OCI-LY3 (cell line): ENCODE data around the gene STAT5A.
"Not testable (repeated sequence)": the region's sequence is repeated elsewhere in the genome, so short reads cannot be mapped to it uniquely, and the experiment has no call there.

Experiments used
- H2AFZ ChIP-seq: fragments of 200-600, 300-600 bp; shearing (Covaris generic); 2 replicates; pipeline ENCODE4 v1.6.0; 2014; ENCODE audit warnings: antibody characterized with exemption, low read depth, low read length
- H3K27ac ChIP-seq: fragments of 200-600, 300-600 bp; sonication (generic); 2 replicates; pipeline ENCODE4 v1.5.1; 2014; ENCODE audit warnings: mild to moderate bottlenecking, low read length, moderate library complexity, mixed read lengths
- H3K27me3 ChIP-seq: fragments of 200-600, 300-600 bp; sonication (generic); 2 replicates; pipeline ENCODE4 v1.6.1; 2014; ENCODE audit warnings: low read depth, low read length, mixed read lengths
- H3K36me3 ChIP-seq: fragments of 200-600, 300-600 bp; sonication (generic); replicated peaks from 2 replicates; pipeline ENCODE3; 2014; ENCODE audit warnings: low read depth, low read length, mixed read lengths
- H3K4me1 ChIP-seq: fragments of 300-600, 200-600 bp; sonication (generic); 2 replicates; pipeline ENCODE4 v1.6.1; 2014; ENCODE audit warnings: low read length, mixed read lengths
- H3K4me2 ChIP-seq: fragments of 200-600, 300-600 bp; sonication (generic); 2 replicates; pipeline ENCODE4 v1.6.1; 2014; ENCODE audit warnings: low read length, mixed read lengths
- H3K4me3 ChIP-seq: fragments of 300-600, 200-600 bp; sonication (generic); 2 replicates; pipeline ENCODE4 v1.5.1; 2014; ENCODE audit warnings: antibody characterized with exemption, mild to moderate bottlenecking, low read length, moderate library complexity
- H3K79me2 ChIP-seq: fragments of 300-600, 200-600 bp; shearing (Covaris generic); 2 replicates; pipeline ENCODE4 v1.6.1; 2014; ENCODE audit warnings: mild to moderate bottlenecking, low read length, mixed read lengths
- H3K9ac ChIP-seq: fragments of 300-600, 200-600 bp; shearing (Covaris generic); 2 replicates; pipeline ENCODE4 v1.6.0; 2014; ENCODE audit warnings: mild to moderate bottlenecking, low read length, moderate library complexity
- H3K9me3 ChIP-seq: fragments of 200-600, 300-600 bp; shearing (Covaris generic); 2 replicates; pipeline ENCODE4 v1.6.1; 2014; ENCODE audit warnings: low read length, mixed read lengths; ENCODE audit not compliant: insufficient read depth
- H4K20me1 ChIP-seq: fragments of 200-600, 300-600 bp; sonication (generic); 2 replicates; pipeline ENCODE4 v1.6.1; 2016; ENCODE audit warnings: low read length, mixed read lengths; ENCODE audit not compliant: insufficient read depth
- CTCF ChIP-seq: fragments of 200-600, 300-600 bp; sonication (generic); IDR thresholded peaks from 2 replicates; pipeline ENCODE4 v1.5.1; 2014; ENCODE audit warnings: antibody characterized with exemption, low read length, low read depth
- EZH2phosphoT487 ChIP-seq: fragments of 200-600 bp; shearing (Covaris generic); IDR thresholded peaks from 2 replicates; pipeline ENCODE4 v1.6.1; 2018; ENCODE audit warnings: antibody characterized with exemption, mixed run types, low read depth

STAT5A gene

GRCh38 chr17:42315402-42316156 is 27.3 kb downstream of the STAT5A start:
- Histone ChIP-seq H4K20me1 (peaks cover 48% of the 10 kb centered on the region), H3K36me3 (peaks cover 69% of the 10 kb centered on the region), H3K27me3 (no peaks in the 10 kb centered on the region), H2AFZ (no peak overlapping the region), H3K79me2 (peaks cover 22% of the 10 kb centered on the region; the same call in 1 of the 2 replicates), H3K4me1 (peaks cover 87% of the 10 kb centered on the region), H3K27ac (peak overlapping the region; percentile 87), H3K9me3 (no peaks in the 10 kb centered on the region), H3K9ac (peak overlapping the region; percentile 45), H3K4me3 (no peak overlapping the region), H3K4me2 (peak overlapping the region; percentile 60)
- TF ChIP-seq CTCF (no peak), EZH2phosphoT487 (no peak)

- Histone ChIP-seq H4K20me1 (peaks cover 42% of the 10 kb centered on the region; the same call in 1 of the 2 replicates), H3K9ac (no peak overlapping the region), H3K4me2 (no peak overlapping the region), H3K9me3 (no peaks in the 10 kb centered on the region), H3K27ac (peak overlapping the region; percentile 22; the same call in 1 of the 2 replicates), H3K27me3 (no peaks in the 10 kb centered on the region), H3K79me2 (peaks cover 26% of the 10 kb centered on the region), H3K4me3 (no peak overlapping the region), H3K36me3 (peaks cover 65% of the 10 kb centered on the region), H3K4me1 (peaks cover 87% of the 10 kb centered on the region), H2AFZ (no peak overlapping the region)
- TF ChIP-seq EZH2phosphoT487 (no peak), CTCF (no peak)
Observed at GRCh38 chr17:42316755-42317154, 28.5 kb downstream of the STAT5A start.

- Histone ChIP-seq H3K9ac (no peak overlapping the region), H3K4me1 (peaks cover 87% of the 10 kb centered on the region), H3K79me2 (peaks cover 32% of the 10 kb centered on the region)
Observed at GRCh38 chr17:42317266-42317845, 29.1 kb downstream of the STAT5A start.

GRCh38 chr17:42317967-42318366 is 29.7 kb downstream of the STAT5A start:
- Histone ChIP-seq H3K4me1 (peaks cover 87% of the 10 kb centered on the region), H3K79me2 (peaks cover 34% of the 10 kb centered on the region), H3K36me3 (peaks cover 72% of the 10 kb centered on the region), H4K20me1 (peaks cover 44% of the 10 kb centered on the region; the same call in 1 of the 2 replicates)
- H3K9ac ChIP-seq, H3K27ac ChIP-seq, H3K27me3 ChIP-seq, H3K4me3 ChIP-seq, H2AFZ ChIP-seq, H3K4me2 ChIP-seq, H3K9me3 ChIP-seq: not testable (repeated sequence)

More at GRCh38 chr17:42317266-42317845, 29.1 kb downstream of the STAT5A start:
- TF ChIP-seq CTCF (no peak), EZH2phosphoT487 (no peak)
- Histone ChIP-seq H3K4me3 (no peak overlapping the region), H3K36me3 (peaks cover 69% of the 10 kb centered on the region), H3K9me3 (no peaks in the 10 kb centered on the region), H2AFZ (no peak overlapping the region), H3K4me2 (no peak overlapping the region), H3K27me3 (no peaks in the 10 kb centered on the region), H3K27ac (peak overlapping the region; percentile 22; the same call in 1 of the 2 replicates), H4K20me1 (peaks cover 42% of the 10 kb centered on the region; the same call in 1 of the 2 replicates)
